OCI-LY1 (cell line): Measurements from ENCODE around the gene DYNLRB1.

Source experiments
- H2AFZ ChIP-seq: fragments of 200-600 bp; sonication (generic), shearing (Covaris generic); 2 replicates; pipeline ENCODE4 v1.6.0; 2014; ENCODE audit warnings: antibody characterized with exemption, mild to moderate bottlenecking, low read length
- H3F3A ChIP-seq: fragments of 200-600 bp; sonication (generic), shearing (Covaris generic); 2 replicates; pipeline ENCODE4 v1.6.0; 2014; ENCODE audit warnings: mild to moderate bottlenecking, antibody characterized with exemption, low read length, moderate library complexity; ENCODE audit not compliant: insufficient read depth
- H3K27ac ChIP-seq: fragments of 200-600 bp; sonication (generic); 2 replicates; pipeline ENCODE4 v1.5.1; 2014; ENCODE audit warnings: low read length, mixed run types, mild to moderate bottlenecking, low read depth; ENCODE audit not compliant: poor library complexity, severe bottlenecking
- H3K27me3 ChIP-seq: fragments of 200-600 bp; sonication (generic); 2 replicates; pipeline ENCODE4 v1.6.0; 2014; ENCODE audit warnings: antibody characterized with exemption, mild to moderate bottlenecking, low read length, moderate library complexity; ENCODE audit not compliant: insufficient read depth
- H3K36me3 ChIP-seq: fragments of 200-600 bp; sonication (generic); 2 replicates; pipeline ENCODE4 v1.6.1; 2014; ENCODE audit warnings: mild to moderate bottlenecking, antibody characterized with exemption, low read length, moderate library complexity, mixed read lengths; ENCODE audit not compliant: insufficient read depth
- H3K4me1 ChIP-seq: fragments of 200-600 bp; sonication (generic); 2 replicates; pipeline ENCODE4 v1.5.1; 2014; ENCODE audit warnings: mild to moderate bottlenecking, low read length, moderate library complexity; ENCODE audit not compliant: insufficient read depth, severe bottlenecking
- H3K4me2 ChIP-seq: fragments of 200-600 bp; sonication (generic), shearing (Covaris generic); 2 replicates; pipeline ENCODE4 v1.6.1; 2014; ENCODE audit warnings: low read length
- H3K4me3 ChIP-seq: fragments of 200-600 bp; sonication (generic); 2 replicates; pipeline ENCODE4 v1.5.1; 2014; ENCODE audit warnings: low read length, low read depth, mild to moderate bottlenecking, mixed read lengths; ENCODE audit not compliant: poor library complexity, severe bottlenecking
- H3K79me2 ChIP-seq: fragments of 200-600 bp; shearing (Covaris generic); 2 replicates; pipeline ENCODE4 v1.6.1; 2016; ENCODE audit warnings: mixed run types, low read length, mixed read lengths; ENCODE audit not compliant: insufficient read depth
- H3K9ac ChIP-seq: fragments of 200-600 bp; sonication (generic), shearing (Covaris generic); 2 replicates; pipeline ENCODE4 v1.6.1; 2014; ENCODE audit warnings: mild to moderate bottlenecking, low read length, mixed read lengths
- H3K9me2 ChIP-seq: fragments of 200-600 bp; sonication (generic), shearing (Covaris generic); 2 replicates; pipeline ENCODE4 v1.6.1; 2014; ENCODE audit warnings: low read depth, mild to moderate bottlenecking, low read length, mixed read lengths
- H3K9me3 ChIP-seq: fragments of 200-600 bp; shearing (Covaris generic); 2 replicates; pipeline ENCODE4 v1.6.1; 2014; ENCODE audit warnings: low read length, mixed read lengths
- H4K20me1 ChIP-seq: fragments of 200-600 bp; sonication (generic), shearing (Covaris generic); 2 replicates; pipeline ENCODE4 v1.6.0; 2016; ENCODE audit warnings: mild to moderate bottlenecking, low read length; ENCODE audit not compliant: insufficient read depth
- CTCF ChIP-seq: fragments of 200-600 bp; sonication (generic), shearing (Covaris generic); IDR thresholded peaks from 2 replicates; pipeline ENCODE4 v1.5.1; 2017; ENCODE audit warnings: mild to moderate bottlenecking, antibody characterized with exemption, low read length, moderate library complexity, mixed read lengths
- EZH2 ChIP-seq: fragments of 200-600 bp; sonication (generic), shearing (Covaris generic); IDR thresholded peaks from 2 replicates; pipeline ENCODE4 v1.8.0; 2017; ENCODE audit warnings: borderline replicate concordance, mixed run types, mild to moderate bottlenecking, antibody characterized with exemption, low read length, moderate library complexity, mixed read lengths

Gene DYNLRB1

GRCh38 chr20:34500823-34501222 lies 15.4 kb upstream of the DYNLRB1 start:
- Histone ChIP-seq H3K4me3 (no peak overlapping the region), H3K9me2 (no peaks in the 10 kb centered on the region), H3F3A (no peaks in the 10 kb centered on the region), H3K9ac (no peak overlapping the region), H4K20me1 (no peaks in the 10 kb centered on the region), H3K4me1 (no peaks in the 10 kb centered on the region), H3K27ac (no peak overlapping the region), H2AFZ (no peak overlapping the region), H3K36me3 (peaks cover 81% of the 10 kb centered on the region), H3K27me3 (no peaks in the 10 kb centered on the region), H3K79me2 (no peaks in the 10 kb centered on the region), H3K4me2 (no peak overlapping the region), H3K9me3 (no peaks in the 10 kb centered on the region)
- TF ChIP-seq CTCF = no peak
- TF ChIP-seq EZH2 = no peak

GRCh38 chr20:34506480-34506879 lies 9.7 kb upstream of the DYNLRB1 start:
- Histone ChIP-seq H3K4me1 (no peaks in the 10 kb centered on the region), H3K9me2 (no peaks in the 10 kb centered on the region), H3K79me2 (no peaks in the 10 kb centered on the region), H3K27me3 (no peaks in the 10 kb centered on the region), H3F3A (no peaks in the 10 kb centered on the region; the same call in 1 of the 2 replicates), H3K9me3 (no peaks in the 10 kb centered on the region), H2AFZ (no peak overlapping the region), H3K27ac (no peak overlapping the region), H3K4me2 (no peak overlapping the region), H3K4me3 (no peak overlapping the region), H4K20me1 (no peaks in the 10 kb centered on the region), H3K36me3 (peaks cover 66% of the 10 kb centered on the region), H3K9ac (no peak overlapping the region)
- no peak for TF ChIP-seq CTCF
- TF ChIP-seq EZH2 = no peak

- Histone ChIP-seq H3F3A (no peaks in the 10 kb centered on the region; the same call in 1 of the 2 replicates), H3K4me1 (no peaks in the 10 kb centered on the region), H3K36me3 (peaks cover 61% of the 10 kb centered on the region)
Observed at GRCh38 chr20:34507702-34508413, 8.4 kb upstream of the DYNLRB1 start.

More at GRCh38 chr20:34507702-34508413, 8.4 kb upstream of the DYNLRB1 start:
- H2AFZ ChIP-seq = no peak overlapping the region
- H3K9ac ChIP-seq = no peak overlapping the region
- no peak overlapping the region for H3K27ac ChIP-seq
- H3K79me2 ChIP-seq = no peaks in the 10 kb centered on the region
- no peaks in the 10 kb centered on the region for H3K27me3 ChIP-seq
- TF ChIP-seq EZH2 (no peak), CTCF (no peak)
- H3K4me3 ChIP-seq = no peak overlapping the region
- no peaks in the 10 kb centered on the region for H3K9me3 ChIP-seq
- no peak overlapping the region for H3K4me2 ChIP-seq
- no peaks in the 10 kb centered on the region for H3K9me2 ChIP-seq
- H4K20me1 ChIP-seq = no peaks in the 10 kb centered on the region
